AG20443 (cell line): ENCODE data around the gene SLC13A2.

Experiments
- DNase-seq: peaks from one replicate; pipeline ENCODE4 v3.0.0; 2012; ENCODE audit warnings: low spot score, mixed read lengths

The SLC13A2 gene

GRCh38 chr17:28471531-28472342 is 1.7 kb upstream of the SLC13A2 start:
- no peak for DNase-seq

- DNase-seq = no peak
Measured at GRCh38 chr17:28472871-28473497, 460 bp upstream of the SLC13A2 start.

DNA sequence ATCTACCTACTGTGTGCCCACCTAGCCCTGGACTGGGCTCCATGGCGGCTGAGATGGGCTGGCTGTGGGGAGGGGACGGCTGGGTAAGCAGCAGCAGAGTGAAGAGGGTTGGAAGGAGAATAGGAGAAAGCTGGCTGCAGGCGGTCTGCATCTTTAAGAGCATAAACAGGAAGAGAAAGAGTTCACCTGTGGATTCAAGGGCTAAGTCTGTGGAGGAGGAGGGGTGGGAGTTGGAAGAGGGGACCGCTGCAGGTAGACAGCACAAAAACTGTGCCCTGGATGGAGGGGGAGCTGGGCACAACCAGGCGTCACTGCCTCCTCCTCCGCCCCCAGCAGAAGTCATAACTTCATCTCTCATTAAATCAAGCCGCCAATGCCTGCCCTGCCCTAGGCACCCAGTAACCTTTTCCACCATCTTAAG is 677 bp downstream of the SLC13A2 start:
- no peak for DNase-seq

- no peak for DNase-seq
Measured at GRCh38 chr17:28475151-28475900, 1.9 kb downstream of the SLC13A2 start.

GRCh38 chr17:28476076-28476865 is 2.8 kb downstream of the SLC13A2 start:
- DNase-seq = no peak

DNA sequence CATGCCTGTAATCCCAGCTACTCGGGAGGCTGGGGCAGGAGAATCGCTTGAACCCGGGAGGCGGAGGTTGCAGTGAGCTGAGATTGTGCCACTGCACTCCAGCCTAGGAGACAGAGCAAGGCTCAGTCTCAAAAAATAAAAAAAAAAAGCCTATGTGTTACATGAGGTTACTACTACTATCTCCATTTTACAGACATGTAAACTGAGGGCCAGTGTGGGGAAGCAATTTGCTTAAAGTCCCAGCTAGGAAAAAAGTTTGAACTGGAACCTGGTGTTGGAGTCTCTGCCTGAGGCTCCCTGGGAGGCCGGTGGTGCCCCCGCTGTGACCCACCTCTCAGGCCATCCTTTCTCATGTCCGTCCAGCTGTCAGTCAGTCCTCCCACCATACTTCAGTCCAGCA is 4.5 kb downstream of the SLC13A2 start:
- no peak for DNase-seq

DNA sequence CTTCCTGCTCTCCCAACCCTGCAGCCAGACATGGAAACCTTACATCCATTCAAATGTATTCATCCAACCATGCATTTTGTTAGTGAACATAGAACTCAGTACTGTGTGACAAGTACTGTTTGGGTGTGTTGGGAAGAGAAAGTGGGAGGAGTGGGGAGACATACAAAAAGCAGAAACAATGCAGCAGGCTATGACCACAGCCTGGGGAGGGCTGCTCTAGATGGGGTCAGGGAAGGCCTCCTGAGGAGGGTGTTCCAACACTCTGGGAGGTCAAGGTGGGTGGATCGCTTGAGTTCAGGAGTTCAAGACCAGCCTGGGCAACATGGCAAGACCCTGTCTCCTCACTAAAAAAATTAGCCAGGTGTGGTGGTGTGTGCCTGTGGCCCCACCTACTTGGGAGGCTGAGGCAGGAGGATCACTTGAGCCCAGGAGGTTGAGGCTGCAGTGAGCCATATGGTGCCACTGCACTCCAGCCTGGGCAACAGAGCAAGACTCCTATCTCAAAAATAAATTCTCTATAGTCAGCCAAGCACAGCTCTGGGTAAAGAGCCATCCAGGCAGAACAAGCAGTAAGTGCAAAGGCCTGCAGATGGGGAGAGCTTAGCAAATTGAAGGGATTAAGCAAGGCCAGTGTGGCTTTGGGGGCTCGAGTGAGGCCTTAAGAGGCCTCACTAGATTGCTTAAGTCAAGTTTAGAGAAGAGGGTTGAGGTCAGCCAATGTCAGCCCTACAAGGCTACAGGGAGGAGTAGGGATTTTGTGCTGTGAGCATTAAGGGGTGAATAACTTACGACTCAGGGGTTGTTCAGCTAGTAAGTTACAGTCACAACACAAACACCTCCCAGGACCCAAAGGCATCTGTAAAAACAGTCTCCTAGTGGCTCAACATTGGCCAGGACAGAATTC is 5.5 kb downstream of the SLC13A2 start:
- DNase-seq = no peak

GRCh38 chr17:28480278-28480677 is 6.8 kb downstream of the SLC13A2 start:
- no peak for DNase-seq

GRCh38 chr17:28480799-28481571 is 7.5 kb downstream of the SLC13A2 start:
- no peak for DNase-seq

- DNase-seq = no peak
Measured at GRCh38 chr17:28482551-28483199, 9.2 kb downstream of the SLC13A2 start.

DNA sequence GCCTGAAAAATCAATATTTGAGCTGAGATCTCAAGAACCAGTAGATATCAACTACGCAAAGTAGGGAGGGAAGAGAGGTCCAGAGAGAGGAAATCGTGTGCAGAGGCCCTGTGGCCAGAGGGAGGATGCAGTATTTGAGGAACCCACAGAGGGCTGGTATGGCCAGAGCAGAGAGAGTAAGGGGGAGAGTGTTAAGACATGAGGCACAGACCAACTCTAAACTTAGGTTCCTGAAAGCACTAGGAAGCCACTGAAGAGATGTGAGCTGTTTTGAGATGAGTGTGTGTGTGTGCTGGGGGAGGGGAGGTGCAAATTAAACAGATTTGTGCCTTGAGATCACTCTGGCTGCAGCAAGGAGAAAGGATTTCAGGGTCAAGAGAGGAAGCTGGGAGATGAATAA is 10.9 kb downstream of the SLC13A2 start:
- DNase-seq = no peak

DNA sequence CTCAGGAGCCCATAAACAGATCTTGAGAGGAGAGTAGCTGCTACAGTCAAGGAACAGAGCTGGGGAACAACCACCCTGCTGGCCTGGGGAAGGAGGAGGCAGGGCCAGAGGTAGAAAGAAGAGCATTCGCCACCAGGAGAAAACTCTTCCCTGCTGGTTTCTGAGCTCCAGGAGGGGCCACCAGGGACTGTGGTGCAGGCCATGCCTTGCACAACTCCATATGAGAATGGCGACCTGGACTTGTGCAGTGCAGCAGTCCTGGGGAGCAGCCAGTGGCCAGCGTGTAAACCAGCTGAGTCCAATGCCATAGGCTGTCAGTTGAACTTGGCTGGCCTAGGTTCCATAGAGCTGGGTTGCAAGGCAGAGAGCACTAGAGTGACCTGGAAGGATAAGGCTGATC is 11.6 kb downstream of the SLC13A2 start:
- DNase-seq = no peak

GRCh38 chr17:28487881-28488532 is 14.6 kb downstream of the SLC13A2 start:
- no peak for DNase-seq

DNA sequence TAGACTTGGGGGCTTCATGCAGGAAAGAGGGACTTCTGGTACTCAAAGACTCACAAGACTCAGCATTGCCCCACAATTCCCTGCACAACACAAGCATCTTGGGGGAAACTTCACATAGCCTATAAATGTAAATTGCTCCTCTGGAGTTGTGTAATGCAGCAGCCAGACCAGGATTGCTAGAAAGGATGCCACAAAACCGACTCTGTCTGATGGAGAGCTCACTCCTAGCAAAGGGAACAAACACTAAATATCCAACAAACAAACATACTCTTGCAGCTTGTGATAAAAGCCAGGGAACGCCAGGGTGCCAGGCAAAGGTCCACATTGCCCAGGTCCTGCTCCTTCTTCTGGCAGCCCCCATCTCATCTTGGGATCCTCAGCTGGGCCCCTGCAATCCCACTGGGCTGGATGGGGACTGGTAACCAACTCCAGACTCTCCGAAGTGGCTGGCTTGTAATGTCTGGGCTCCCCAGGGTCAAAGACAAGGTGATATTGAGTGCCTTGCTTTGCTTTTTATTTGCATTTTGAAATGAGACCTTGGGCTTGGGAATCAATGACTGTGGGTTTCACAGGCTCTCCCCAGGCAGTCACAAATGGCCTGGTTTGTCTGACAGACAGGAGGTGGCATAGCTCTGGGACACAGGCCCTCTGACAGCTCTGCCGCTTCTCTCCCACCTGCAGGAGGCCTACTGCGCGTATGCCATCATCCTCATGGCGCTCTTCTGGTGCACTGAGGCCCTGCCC is 15.3 kb downstream of the SLC13A2 start:
- no peak for DNase-seq

DNA sequence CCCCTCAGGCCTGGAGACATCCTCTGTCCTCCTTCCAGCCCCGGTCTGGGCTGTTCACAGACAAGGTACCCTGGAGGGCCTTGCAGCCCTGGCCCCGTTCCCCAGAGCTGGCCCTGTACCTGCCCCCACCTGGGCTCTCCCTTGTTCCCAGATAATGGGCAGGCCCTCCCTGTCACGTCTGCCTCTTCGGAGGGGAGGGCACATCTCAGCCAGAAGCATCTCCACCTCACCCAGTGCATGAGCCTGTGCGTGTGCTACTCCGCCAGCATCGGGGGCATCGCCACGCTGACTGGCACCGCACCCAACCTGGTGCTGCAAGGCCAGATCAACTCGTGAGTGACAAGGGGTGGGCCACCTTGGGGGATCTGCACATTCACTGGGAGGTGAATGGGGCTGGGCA is 17.8 kb downstream of the SLC13A2 start:
- no peak for DNase-seq

GRCh38 chr17:28491860-28492259 is 18.4 kb downstream of the SLC13A2 start:
- no peak for DNase-seq

GRCh38 chr17:28492352-28493310 is 19.2 kb downstream of the SLC13A2 start:
- no peak for DNase-seq
